H1 (cell line): ENCODE results near the gene SNCAIP. TPM values are rescaled to one million over a fixed set of nuclear protein-coding genes. Genes with fewer than 3 reads are reported as not detected.

Experiments
- CTCF ChIA-PET: fragments of 300-600 bp; sonication (Branson Sonifier 250); formaldehyde crosslinking; loops from one replicate; lab custom pipeline; 2021; ENCODE audit not compliant: partially characterized antibody; lab: Charles Lee
- POLR2A ChIA-PET: fragments of 300-600 bp; sonication (Branson Sonifier 250); formaldehyde crosslinking; loops from one replicate; lab custom pipeline; 2021; ENCODE audit warnings: inconsistent platforms; ENCODE audit not compliant: partially characterized antibody; lab: Charles Lee
- DNase-seq, 2 experiments: peaks; one replicate each; pipeline versions ENCODE4 v3.0.0 to v3.0.0-alpha.2; 2010 to 2022; ENCODE audit warnings: low spot score in 2 of 2, low read depth in 1 of 2, mixed read lengths in 1 of 2
- FAIRE-seq: peaks from 2 replicates; lab custom pipeline; 2011; peaks lifted over from hg19 to GRCh38; lab: Jason Lieb, UNC
- H2AFZ ChIP-seq: 2 replicates; pipeline ENCODE4 v1.8.1; 2012; ENCODE audit warnings: low read length, inconsistent platforms
- H2AK5ac ChIP-seq: 2 replicates; pipeline ENCODE4 v1.6.1; 2013; ENCODE audit warnings: low read depth, low read length
- H2BK120ac ChIP-seq: replicated peaks from 2 replicates; pipeline ENCODE3; 2013; ENCODE audit warnings: low read depth, low read length, inconsistent platforms
- H2BK12ac ChIP-seq: 2 replicates; pipeline ENCODE4 v1.6.1; 2013; ENCODE audit warnings: low read depth, low read length
- H2BK15ac ChIP-seq: 2 replicates; pipeline ENCODE4 v1.6.1; 2013; ENCODE audit warnings: low read length
- H2BK20ac ChIP-seq: 2 replicates; pipeline ENCODE4 v1.6.1; 2013; ENCODE audit warnings: low read length
- H2BK5ac ChIP-seq: 2 replicates; pipeline ENCODE4 v1.6.1; 2013; ENCODE audit warnings: low read depth, low read length
- H3K14ac ChIP-seq: 2 replicates; pipeline ENCODE4 v1.6.1; 2013; ENCODE audit warnings: inconsistent platforms; ENCODE audit not compliant: insufficient read length
- H3K18ac ChIP-seq: 2 replicates; pipeline ENCODE4 v1.6.1; 2013; ENCODE audit warnings: low read length; ENCODE audit errors: extremely low read depth
- H3K23ac ChIP-seq: 2 replicates; pipeline ENCODE4 v1.6.1; 2013; ENCODE audit warnings: inconsistent platforms; ENCODE audit not compliant: insufficient read length
- H3K23me2 ChIP-seq: 2 replicates; pipeline ENCODE4 v1.6.1; 2013; ENCODE audit warnings: low read depth, low read length
- H3K27ac ChIP-seq: 2 replicates; pipeline ENCODE4 v1.6.1; 2011; ENCODE audit warnings: low read depth, low read length, inconsistent platforms
- H3K27me3 ChIP-seq, 4 experiments: replicated peaks in 1 of 4; 1 replicate in 1 of 4; 2 replicates in 3 of 4; pipeline versions ENCODE4 v1.6.1 to v1.8.1; 2011 to 2013; ENCODE audit warnings: low read length in 3 of 4, mild to moderate bottlenecking in 3 of 4, inconsistent platforms in 2 of 4, mixed read lengths in 2 of 4, moderate library complexity in 1 of 4; ENCODE audit not compliant: control insufficient read depth in 3 of 4, insufficient read depth in 3 of 4; ENCODE audit errors: extremely low read depth in 1 of 4
- H3K36me3 ChIP-seq, 4 experiments: 2 replicates each; pipeline versions ENCODE4 v1.6.1 to v1.8.1; 2011 to 2013; ENCODE audit warnings: mild to moderate bottlenecking in 4 of 4, low read length in 3 of 4, moderate library complexity in 2 of 4, control low read depth in 1 of 4, inconsistent platforms in 1 of 4; ENCODE audit not compliant: insufficient read depth in 4 of 4, control insufficient read depth in 2 of 4
- H3K4ac ChIP-seq: replicated peaks from 2 replicates; pipeline ENCODE3; 2013; ENCODE audit warnings: low read length, low read depth, mixed read lengths, inconsistent platforms; ENCODE audit not compliant: insufficient read length
- H3K4me1 ChIP-seq, 4 experiments: replicated peaks in 1 of 4; 1 replicate in 1 of 4; 2 replicates in 3 of 4; pipeline versions ENCODE4 v1.6.1 to v1.8.1; 2011 to 2013; ENCODE audit warnings: low read length in 3 of 4, inconsistent platforms in 2 of 4, mixed read lengths in 1 of 4; ENCODE audit not compliant: insufficient read depth in 4 of 4, control insufficient read depth in 3 of 4
- H3K4me2 ChIP-seq, 2 experiments: 2 replicates each; pipeline versions ENCODE4 v1.6.1 to v1.8.1; 2011 to 2013; ENCODE audit warnings: low read depth in 2 of 2, low read length in 2 of 2, control low read depth in 1 of 2, inconsistent platforms in 1 of 2, mild to moderate bottlenecking in 1 of 2; ENCODE audit not compliant: insufficient read depth in 1 of 2
- H3K4me3 ChIP-seq, 4 experiments: fragments of 200-600, 300-600 bp in 1 of 4; sonication (generic), shearing (Covaris generic), sonication (Bioruptor Twin) in 1 of 4; 2 replicates each; pipeline versions ENCODE4 v1.5.1 to v1.8.1; 2011 to 2016; ENCODE audit warnings: low read length in 4 of 4, low read depth in 3 of 4, control low read depth in 2 of 4, inconsistent platforms in 2 of 4, mild to moderate bottlenecking in 2 of 4, mixed read lengths in 1 of 4, moderate library complexity in 1 of 4; ENCODE audit not compliant: insufficient read depth in 2 of 4; ENCODE audit errors: extremely low read depth in 1 of 4
- H3K56ac ChIP-seq: replicated peaks from 2 replicates; pipeline ENCODE3; 2013; ENCODE audit warnings: low read depth, mild to moderate bottlenecking, mixed read lengths, low read length, inconsistent platforms; ENCODE audit not compliant: insufficient read length
- H3K79me1 ChIP-seq: 2 replicates; pipeline ENCODE4 v1.6.1; 2013; ENCODE audit warnings: low read depth, low read length, control low read depth
- H3K79me2 ChIP-seq, 2 experiments: 2 replicates each; pipeline versions ENCODE4 v1.6.1 to v1.8.1; 2012 to 2013; ENCODE audit warnings: low read length in 2 of 2, mild to moderate bottlenecking in 2 of 2, inconsistent platforms in 1 of 2; ENCODE audit not compliant: insufficient read depth in 2 of 2, control insufficient read depth in 1 of 2
- H3K9ac ChIP-seq, 4 experiments: replicated peaks in 1 of 4; 1 replicate in 1 of 4; 2 replicates in 3 of 4; pipeline versions ENCODE4 v1.6.1 to v1.8.1; 2011 to 2013; ENCODE audit warnings: low read depth in 3 of 4, low read length in 3 of 4, control low read depth in 2 of 4, mild to moderate bottlenecking in 2 of 4, moderate library complexity in 2 of 4, inconsistent platforms in 1 of 4; ENCODE audit errors: extremely low read depth in 1 of 4
- H3K9me3 ChIP-seq, 2 experiments: 2 replicates each; pipeline versions ENCODE4 v1.6.1 to v1.8.1; 2012 to 2013; ENCODE audit warnings: mild to moderate bottlenecking in 2 of 2, moderate library complexity in 2 of 2, control low read depth in 1 of 2, inconsistent platforms in 1 of 2, low read depth in 1 of 2, low read length in 1 of 2, mixed read lengths in 1 of 2; ENCODE audit not compliant: insufficient read depth in 2 of 2
- H4K20me1 ChIP-seq, 2 experiments: replicated peaks in 1 of 2; 2 replicates each; pipeline versions ENCODE3 to v1.8.1; 2011 to 2013; ENCODE audit warnings: inconsistent platforms in 2 of 2, low read length in 2 of 2, mild to moderate bottlenecking in 1 of 2; ENCODE audit not compliant: insufficient read depth in 2 of 2, control insufficient read depth in 1 of 2
- H4K5ac ChIP-seq: 2 replicates; pipeline ENCODE4 v1.6.1; 2013; ENCODE audit warnings: low read length, low read depth, mixed read lengths, inconsistent platforms; ENCODE audit not compliant: insufficient read length
- H4K8ac ChIP-seq: 2 replicates; pipeline ENCODE4 v1.8.0; 2013; ENCODE audit warnings: mild to moderate bottlenecking, moderate library complexity, low read length, inconsistent platforms; ENCODE audit not compliant: insufficient read depth; ENCODE audit errors: extremely low read depth
- H4K91ac ChIP-seq: replicated peaks from 2 replicates; pipeline ENCODE3; 2013; ENCODE audit warnings: low read length, mixed read lengths, inconsistent platforms; ENCODE audit not compliant: insufficient read length
- CHD2 ChIP-seq: IDR thresholded peaks from 2 replicates; pipeline ENCODE4 v1.6.1; 2012; ENCODE audit warnings: low read length, improper control_type of control experiment
- CREB1 ChIP-seq: IDR thresholded peaks from 2 replicates; pipeline ENCODE4 v1.6.1; 2012; ENCODE audit warnings: inconsistent platforms
- CTBP2 ChIP-seq: IDR thresholded peaks from 2 replicates; pipeline ENCODE4 v1.7.0; 2011; ENCODE audit warnings: borderline replicate concordance, mild to moderate bottlenecking, moderate library complexity, mixed read lengths, low read length; ENCODE audit not compliant: insufficient read depth, insufficient read length
- GTF2F1 ChIP-seq: IDR thresholded peaks from 2 replicates; pipeline ENCODE4 v1.6.1; 2012; ENCODE audit warnings: low read depth, low read length, improper control_type of control experiment, borderline replicate concordance
- HDAC6 ChIP-seq: IDR thresholded peaks from one replicate; pipeline ENCODE4 v1.7.1; 2012; ENCODE audit warnings: low read depth, mild to moderate bottlenecking, inconsistent platforms, low read length, moderate library complexity
- RXRA ChIP-seq: IDR thresholded peaks from 2 replicates; pipeline ENCODE4 v1.6.1; 2011; ENCODE audit warnings: low read depth, mild to moderate bottlenecking, low read length, moderate library complexity; ENCODE audit not compliant: insufficient read depth
- WGBS, 2 experiments: shearing (Covaris generic) in 1 of 2; methylation state at CpG; one replicate each; pipeline versions ENCODE4 v1.1.6 to v1.1.7; 2013 to 2015; ENCODE audit warnings: low lambda C conversion rate in 2 of 2, mixed read lengths in 2 of 2, inconsistent platforms in 1 of 2, low coverage in 1 of 2, missing lambda C conversion rate in 1 of 2; ENCODE audit not compliant: insufficient replicate concordance in 2 of 2, insufficient coverage in 1 of 2, insufficient read length in 1 of 2; ENCODE audit errors: extremely low coverage in 1 of 2, missing lambda C conversion rate in 1 of 2; 5-methylcytosine and 5-hydroxymethylcytosine counted together
- polyA plus RNA-seq, 7 experiments: library from polyadenylated mRNA; depleted of rRNA in 3 of 7; stranded (reverse) in 5 of 7; unstranded in 2 of 7; fragments of >200 nt in 5 of 7; fragments of 200-250 nt in 2 of 7; gene quantifications; 1 replicate in 5 of 7; 2 replicates in 1 of 7; 4 replicates in 1 of 7; pipeline versions ENCODE4 v1.2.1 to v1.2.3, GENCODE V29; 2011 to 2013; ENCODE audit warnings: missing spikeins in 2 of 7, mixed read lengths in 2 of 7
- total RNA-seq: library from RNA; stranded (reverse); fragmentation: NEBNext Ultra II Directional; extraction: Animal tissue kit (Norgen Biotek cat#: 25700); gene quantifications from 2 replicates; pipeline ENCODE4 v1.2.1, GENCODE V29; 2021
- TF ChIP-seq, protein P1 (sequence below): IDR thresholded peaks from 2 replicates; pipeline ENCODE4 v1.6.1; 2011; ENCODE audit warnings: low read length, improper control_type of control experiment

Gene SNCAIP
- total and polyA plus RNA-seq, 2 of the 8 experiments (the other 6 are each of a cell fraction or from before 2014, with no cell fraction given) = 3.9 to 9.0 TPM

DNA sequence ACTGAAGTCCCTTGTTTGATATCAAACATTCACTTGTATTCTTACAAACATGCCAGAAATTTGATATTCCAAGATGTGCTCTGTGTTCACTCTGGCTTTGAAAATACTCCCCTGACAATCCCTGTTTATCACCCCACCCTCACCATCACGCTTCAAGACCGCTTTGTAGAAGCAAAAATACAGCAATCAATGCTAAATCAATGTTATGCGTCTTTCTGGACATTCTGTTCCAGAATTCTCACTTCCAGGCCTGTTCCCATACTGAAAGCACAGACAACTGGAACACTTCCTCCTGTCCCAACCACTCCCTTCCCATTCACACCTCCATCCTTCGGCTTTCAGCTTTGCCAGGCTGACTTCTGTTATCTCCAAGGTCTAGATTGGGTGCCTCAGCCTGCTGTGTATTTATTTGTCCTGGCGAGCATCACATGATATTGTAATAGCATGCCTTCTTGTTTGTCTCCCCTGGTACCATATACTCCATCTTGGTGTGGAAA is 72.8 kb downstream of the SNCAIP start:
- 95% methylated on average over 5 of the region's 5 CpGs; no CpG with 5 or more reads in 1 of the 2 experiments for WGBS, 2 experiments
- Histone ChIP-seq H4K91ac (no peak overlapping the region), H3K18ac (no peak overlapping the region), H2BK15ac (peak overlapping the region; percentile 61; the same call in 1 of the 2 replicates), H3K36me3 (no peaks in the 10 kb centered on the region), H2BK120ac (no peak overlapping the region), H3K4ac (no peak overlapping the region), H3K23ac (no peak overlapping the region), H2AFZ (no peak overlapping the region), H4K5ac (no peak overlapping the region), H3K56ac (no peak overlapping the region), H2AK5ac (no peak overlapping the region), H3K27ac (no peak overlapping the region), H3K23me2 (no peaks in the 10 kb centered on the region), H3K79me1 (no peaks in the 10 kb centered on the region), H3K4me1 (peaks cover 0 to 5% (median 1%) of the 10 kb centered on the region in 4 experiments; a peak in 2 of 7 replicates), H2BK5ac (no peak overlapping the region), H3K4me2 (no peak overlapping the region), H2BK12ac (no peak overlapping the region), H4K8ac (no peak overlapping the region), H4K20me1 (no peaks in the 10 kb centered on the region), H2BK20ac (0 out of 2 replicates have a peak overlapping the region, but pooled peaks have one; percentile 41), H3K9me3 (no peaks in the 10 kb centered on the region), H3K14ac (no peak overlapping the region), H3K27me3 (no peaks in the 10 kb centered on the region), H3K4me3 (no peak overlapping the region), H3K79me2 (no peaks in the 10 kb centered on the region), H3K9ac (no peak overlapping the region)
- FAIRE-seq (no peak), DNase-seq (no peak)
- CTCF ChIA-PET = interaction anchor here (0.6 kb wide), 1 partner anchor 210 kb away, joined by 3 read pairs; no protein-coding TSS in a partner anchor
- POLR2A ChIA-PET = no interaction called here
- TF ChIP-seq CREB1 (no peak), GTF2F1 (no peak), CHD2 (no peak), CTBP2 (no peak), HDAC6 (no peak), RXRA (no peak)
- TF ChIP-seq, protein P1, sequence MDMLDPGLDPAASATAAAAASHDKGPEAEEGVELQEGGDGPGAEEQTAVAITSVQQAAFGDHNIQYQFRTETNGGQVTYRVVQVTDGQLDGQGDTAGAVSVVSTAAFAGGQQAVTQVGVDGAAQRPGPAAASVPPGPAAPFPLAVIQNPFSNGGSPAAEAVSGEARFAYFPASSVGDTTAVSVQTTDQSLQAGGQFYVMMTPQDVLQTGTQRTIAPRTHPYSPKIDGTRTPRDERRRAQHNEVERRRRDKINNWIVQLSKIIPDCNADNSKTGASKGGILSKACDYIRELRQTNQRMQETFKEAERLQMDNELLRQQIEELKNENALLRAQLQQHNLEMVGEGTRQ = no peak
